HG02884 (cell line): ENCODE results near the gene PTPN11.

ENCODE experiments used
- ATAC-seq: cut with Tn5 transposase; IDR thresholded peaks from one replicate; pipeline ENCODE4 v1.9.1; 2021; ENCODE audit warnings: mild to moderate bottlenecking, moderate library complexity; ENCODE audit not compliant: unreplicated experiment

The PTPN11 gene

DNA sequence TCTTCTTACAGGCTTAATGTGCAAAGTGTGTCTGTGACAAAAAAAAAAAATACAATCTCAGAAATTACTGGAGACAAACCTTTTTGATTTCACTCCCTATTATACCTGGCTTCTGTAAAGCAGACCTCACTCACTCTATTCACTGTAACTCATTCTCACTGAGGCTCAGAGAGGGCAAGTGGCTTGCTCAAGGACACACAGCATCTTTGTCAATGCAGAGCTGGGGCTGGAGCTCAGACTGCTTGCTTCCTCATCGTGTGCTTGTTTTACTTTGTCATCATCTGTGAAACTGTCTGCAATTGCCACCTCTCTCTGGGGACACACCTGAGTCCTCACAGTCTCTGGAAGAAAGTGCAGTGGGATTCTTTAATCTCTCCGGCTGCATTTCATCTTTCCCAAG, 120.0 kb downstream of the PTPN11 start:
- ATAC-seq: no peak

DNA sequence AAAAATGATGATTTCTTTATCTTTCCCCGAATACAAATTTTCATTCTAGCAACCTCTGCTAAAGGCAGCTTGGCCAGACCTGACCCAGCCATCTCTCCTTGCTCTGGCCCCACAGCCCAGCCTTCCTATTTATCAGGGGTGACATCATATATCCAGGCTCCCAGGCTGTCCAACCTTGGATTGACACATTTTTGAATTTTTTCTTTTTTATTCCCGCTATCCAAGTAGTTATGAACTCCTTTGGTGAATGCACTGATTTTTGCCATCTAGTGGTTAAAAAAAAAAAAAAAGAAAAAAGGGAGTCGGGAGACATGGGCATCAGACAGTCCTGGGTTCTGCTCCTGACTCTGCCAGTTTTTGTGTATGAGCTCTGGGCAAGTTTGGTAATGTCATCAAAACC, 120.5 kb downstream of the PTPN11 start:
- ATAC-seq: no peak

- no peak for ATAC-seq
These were observed 121.3 kb downstream of the PTPN11 start for GRCh38 chr12:112540021-112540420.

DNA sequence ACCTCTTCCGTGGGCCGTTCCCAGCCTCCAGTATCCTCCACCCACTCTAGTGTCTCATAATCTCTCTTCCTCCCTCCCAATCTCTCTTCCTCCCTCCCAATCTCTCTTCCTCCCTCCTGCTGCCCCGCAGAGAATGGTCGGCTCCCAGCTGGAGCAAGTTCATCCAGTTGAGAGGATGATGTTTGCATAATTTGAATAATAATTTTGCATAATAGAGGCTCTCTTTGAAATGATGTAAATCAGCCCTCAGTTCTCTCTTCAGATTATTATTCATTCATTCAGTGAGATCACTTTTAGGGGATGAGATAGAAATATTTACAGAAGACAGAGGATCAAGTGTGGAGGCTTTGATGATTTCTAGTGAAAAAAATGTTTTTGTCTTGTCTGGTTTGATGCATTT, 125.0 kb downstream of the PTPN11 start:
- ATAC-seq: no peak

GRCh38 chr12:112546339-112546738, 127.6 kb downstream of the PTPN11 start:
- no peak for ATAC-seq

DNA sequence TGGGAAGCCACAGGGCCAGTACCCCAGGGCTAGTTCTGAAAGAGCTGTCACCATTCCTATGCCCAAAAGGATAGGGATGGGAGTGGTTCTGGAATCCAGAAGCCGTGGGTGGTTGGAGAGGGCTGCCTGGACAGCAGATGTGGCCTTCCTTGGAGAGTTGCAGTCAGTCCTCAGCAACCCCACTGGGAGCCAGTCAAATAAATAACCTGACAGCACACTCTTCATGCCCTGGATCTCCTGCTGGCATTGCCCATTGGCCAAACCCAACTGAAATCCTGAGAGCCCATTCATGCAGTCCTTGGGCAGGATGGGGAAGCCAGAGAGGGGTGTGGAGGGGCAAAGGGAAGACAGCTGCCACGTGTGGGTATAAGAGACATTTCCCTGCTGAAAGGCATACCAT, 128.2 kb downstream of the PTPN11 start:
- no peak for ATAC-seq

DNA sequence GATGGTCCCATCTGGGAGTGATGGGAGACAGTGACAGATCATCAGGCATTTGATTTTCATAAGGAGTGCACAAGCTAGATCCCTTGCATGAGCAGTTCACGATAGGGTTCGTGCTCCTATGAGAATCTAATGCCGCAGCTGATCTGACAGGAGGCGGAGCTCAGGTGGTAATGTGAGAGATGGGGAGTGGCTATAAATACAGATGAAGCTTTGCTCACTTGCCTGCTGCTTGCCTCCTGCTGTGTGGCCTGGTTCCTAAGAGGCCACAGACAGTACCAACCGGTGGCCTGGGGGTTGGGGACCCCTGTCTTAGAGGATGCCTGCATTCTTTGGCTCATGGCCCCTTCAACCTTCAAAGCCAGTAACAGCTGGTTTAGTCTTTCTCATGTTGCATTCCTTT, 130.3 kb downstream of the PTPN11 start:
- no peak for ATAC-seq

GRCh38 chr12:112551681-112552080, 132.9 kb downstream of the PTPN11 start:
- ATAC-seq: no peak

DNA sequence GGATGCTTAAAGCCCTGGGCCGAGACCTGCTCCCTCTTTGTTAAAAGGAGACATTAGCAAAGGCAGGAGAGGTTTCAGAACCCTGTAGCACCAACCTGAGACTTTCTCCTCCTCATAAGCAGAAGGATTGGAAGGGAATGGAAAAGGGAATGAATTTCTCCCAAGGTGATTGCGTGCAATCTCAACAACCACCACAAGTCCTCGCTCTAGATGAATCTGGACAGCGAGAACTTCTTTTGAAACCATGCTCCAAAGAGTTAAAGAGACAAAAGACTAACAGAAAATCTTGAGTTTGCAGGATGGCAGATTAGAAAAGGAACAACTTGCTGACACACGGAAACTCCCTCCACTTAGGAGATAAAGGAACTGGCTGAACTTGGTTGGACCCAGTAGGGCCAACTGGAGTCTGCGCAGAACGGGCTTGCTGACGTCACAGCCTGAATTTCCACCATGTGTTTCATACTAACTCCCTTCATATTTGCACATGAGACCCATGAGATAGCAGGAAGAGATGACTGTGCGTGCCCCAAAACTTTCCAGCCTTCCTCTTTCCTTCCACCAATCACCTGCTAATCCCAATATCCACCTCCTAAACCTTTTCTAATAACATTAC, 137.0 kb downstream of the PTPN11 start:
- ATAC-seq: no peak

DNA sequence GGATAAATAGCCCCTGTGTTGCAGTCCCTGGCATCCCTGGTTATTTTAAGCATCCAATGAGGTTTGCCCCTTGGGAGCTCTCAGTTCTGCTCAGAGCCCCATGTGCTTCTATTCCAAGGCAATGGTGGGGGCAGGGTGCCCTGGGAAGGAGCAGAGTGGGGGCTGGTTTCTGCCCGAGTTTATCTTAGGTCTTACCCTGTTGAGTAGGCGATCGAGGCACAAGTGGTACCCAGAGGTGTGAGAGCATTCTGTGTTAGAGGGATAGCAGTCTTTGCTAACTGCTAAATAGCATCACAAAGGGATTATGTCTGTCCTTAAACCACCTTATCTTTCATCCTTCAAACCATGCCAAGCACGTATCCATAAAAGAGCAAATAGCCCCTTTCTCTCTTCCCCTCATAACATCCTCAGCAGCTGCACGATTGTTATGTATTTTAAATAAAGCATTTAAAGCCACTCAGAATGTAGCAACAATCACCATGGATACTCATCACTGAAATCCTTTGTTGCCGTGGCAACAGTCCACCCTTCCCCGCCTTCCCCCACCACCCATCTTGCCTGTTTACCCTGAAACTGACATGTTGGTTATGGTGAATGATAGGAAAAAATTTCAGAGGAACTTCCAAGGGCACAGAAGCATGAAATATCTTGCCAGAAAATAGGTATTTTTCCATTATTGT, 139.3 kb downstream of the PTPN11 start:
- no peak for ATAC-seq
